Stimulated activated CD8-positive, alpha-beta memory T cell treated with anti-CD3 and anti-CD28 coated beads, Interleukin-7, amount 100 ng/mL, for 4 hours (primary cell): ENCODE measurements around the gene PLAA.
"Not testable (repeated sequence)": the region's sequence is repeated elsewhere in the genome, so short reads cannot be mapped to it uniquely, and the experiment has no call there.

ENCODE experiments used
- DNase-seq, 2 donors: peaks; one replicate each; pipeline ENCODE4 v3.0.0-alpha.2; 2020; ENCODE audit warnings: low read depth in 2 of 2

The PLAA gene

GRCh38 chr9:26935847-26936246 is 11.2 kb downstream of the PLAA start:
- no peak for DNase-seq

- no peak for DNase-seq
Observed at GRCh38 chr9:26928902-26929495, 18.0 kb downstream of the PLAA start.

DNA sequence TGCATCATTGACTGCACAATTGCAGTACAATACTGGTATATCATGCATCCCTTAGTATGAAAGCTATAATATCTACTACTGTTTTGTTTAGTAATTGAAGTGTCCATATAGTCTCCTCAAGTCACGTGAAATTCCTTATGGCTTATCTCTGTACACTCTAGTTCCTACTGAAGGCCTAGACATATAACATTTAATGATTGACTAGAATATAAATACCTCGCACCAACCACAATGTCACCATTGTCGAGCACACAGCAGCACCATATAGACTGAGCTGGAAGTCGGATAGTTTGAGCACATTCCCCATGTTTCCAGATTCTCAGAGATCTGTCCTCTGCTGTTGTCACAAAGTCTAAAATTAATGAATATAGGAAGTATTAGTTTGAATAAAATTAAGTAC is 21.4 kb downstream of the PLAA start:
- DNase-seq, result no peak

GRCh38 chr9:26919698-26920097 is 27.3 kb downstream of the PLAA start:
- no peak for DNase-seq

DNA sequence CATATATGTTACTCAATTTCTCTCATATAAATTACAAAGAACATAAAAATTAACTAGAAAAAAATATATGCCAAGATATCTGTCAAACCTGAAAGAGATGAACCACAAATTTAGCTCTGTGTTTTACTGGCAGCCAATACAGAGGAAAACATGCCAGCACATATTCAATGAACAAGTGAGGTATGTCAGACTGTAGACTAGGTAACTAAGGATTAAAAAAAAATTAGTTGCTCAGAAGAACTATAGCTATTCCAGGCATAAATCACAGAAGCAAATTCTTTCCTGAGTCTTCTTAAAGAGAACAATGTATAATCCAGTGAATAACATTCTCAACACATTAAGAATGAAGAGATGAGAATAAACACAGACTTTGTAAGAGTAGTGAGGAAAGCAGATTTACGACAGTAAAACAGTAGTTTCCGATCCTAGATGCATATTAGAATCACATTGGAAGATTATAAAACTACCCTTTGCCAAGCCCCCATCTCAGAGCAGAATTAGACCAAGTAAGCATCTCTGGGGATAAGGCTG is 33.8 kb downstream of the PLAA start:
- DNase-seq, result no peak

DNA sequence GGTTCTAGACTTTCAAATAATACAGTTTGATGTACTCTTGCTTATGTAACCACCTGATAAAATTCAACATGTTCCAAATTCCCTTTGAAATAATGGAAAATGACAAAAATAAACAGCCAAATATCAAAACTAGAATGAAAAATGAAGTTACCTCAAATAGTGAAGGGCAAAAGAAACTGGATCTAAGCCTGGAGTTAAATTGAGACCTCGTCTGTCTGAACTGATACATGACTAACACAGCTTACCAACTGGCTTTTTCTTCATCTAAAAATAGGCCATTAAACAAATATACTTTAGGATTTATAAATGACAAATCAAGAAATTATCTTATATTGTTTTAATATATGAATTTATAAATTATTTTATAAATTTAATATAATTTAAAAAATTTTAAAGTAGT is 42.4 kb downstream of the PLAA start:
- DNase-seq, result no peak

DNA sequence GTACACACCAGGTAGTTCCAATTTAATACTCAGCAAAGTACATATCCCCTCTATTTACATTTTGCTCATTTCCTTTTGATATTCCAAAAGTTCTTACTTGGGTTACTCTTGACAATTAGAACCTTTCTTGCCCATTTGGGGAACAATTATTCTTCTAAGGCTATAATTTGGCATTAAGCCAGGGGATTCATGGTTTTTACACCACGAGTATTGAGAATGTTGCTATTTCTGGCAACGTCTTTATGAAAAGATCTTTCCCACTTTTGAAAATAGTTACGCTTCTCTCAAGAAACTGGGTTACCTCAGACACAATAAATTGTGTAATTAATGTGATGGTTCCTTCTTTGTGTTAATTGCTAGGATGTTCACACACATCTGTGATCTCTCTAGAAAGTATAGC is 43.0 kb downstream of the PLAA start:
- no peak for DNase-seq

DNA sequence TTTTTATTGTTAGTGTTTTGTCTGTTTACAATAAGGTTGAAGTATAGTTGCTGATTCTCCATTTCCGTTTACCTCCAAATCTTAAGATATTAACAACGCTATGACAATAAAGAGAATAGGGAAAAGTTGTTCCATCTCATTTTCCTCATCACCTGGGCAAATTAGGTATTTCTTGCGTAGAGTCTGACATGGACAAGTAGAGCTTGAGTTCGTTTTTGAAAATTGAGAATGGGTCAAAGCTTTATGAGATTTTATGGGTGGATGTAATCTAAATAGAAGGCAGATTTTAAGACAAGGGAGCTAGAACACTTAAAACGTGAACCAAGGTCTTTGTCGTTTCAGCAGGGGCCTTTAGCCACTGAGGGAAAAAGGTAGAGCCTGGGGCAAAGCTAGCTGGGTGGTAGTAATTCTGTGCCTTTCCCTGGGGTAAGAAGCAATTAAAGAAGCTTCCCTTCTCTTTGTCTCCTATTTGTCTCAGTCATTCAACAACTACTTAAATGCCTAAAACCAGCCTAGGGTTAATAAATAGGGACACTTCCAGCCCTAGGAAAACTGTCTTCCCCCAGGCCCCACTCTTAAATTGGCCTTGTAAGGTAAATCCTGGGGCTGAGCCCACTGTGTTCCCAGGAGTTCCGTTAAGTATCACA is 53.9 kb downstream of the PLAA start:
- DNase-seq, result no peak

- DNase-seq, result peak; percentile 91 to 92
Observed at GRCh38 chr9:26892251-26893029, 54.6 kb downstream of the PLAA start, which contains the start of gene CAAP1. TSS of gene CAAP1 (minus strand) at chr9:26892802. CDS start at chr9:26892715, 87 bp downstream.

- no peak for DNase-seq
Observed at GRCh38 chr9:26891726-26892125, 55.3 kb downstream of the PLAA start.

- DNase-seq, result no peak
Observed at GRCh38 chr9:26888271-26888670, 58.8 kb downstream of the PLAA start.

GRCh38 chr9:26882154-26882553 is 64.9 kb downstream of the PLAA start:
- DNase-seq, result no peak

GRCh38 chr9:26880262-26880661 is 66.8 kb downstream of the PLAA start:
- no peak for DNase-seq

DNA sequence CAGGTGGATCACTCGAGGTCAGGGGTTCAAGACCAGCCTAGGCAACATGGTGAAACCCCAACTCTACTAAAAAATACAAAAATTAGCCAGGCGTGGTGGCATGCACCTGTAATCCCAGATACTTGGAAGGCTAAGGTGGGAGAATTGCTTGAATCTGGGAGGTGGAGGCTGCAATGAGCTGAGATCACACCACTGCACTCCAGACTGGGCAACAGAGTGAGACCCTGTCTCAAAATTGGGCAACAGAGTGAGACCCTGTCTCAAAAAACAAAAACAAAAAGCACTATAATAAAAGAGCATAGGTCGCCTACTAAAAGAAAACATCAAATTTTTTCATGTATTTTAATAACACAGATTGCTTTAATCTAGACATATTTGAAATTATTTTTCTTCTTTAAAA is 71.9 kb downstream of the PLAA start:
- not testable (repeated sequence) for DNase-seq

- no peak for DNase-seq
Observed at GRCh38 chr9:26870292-26870691, 76.8 kb downstream of the PLAA start.

DNA sequence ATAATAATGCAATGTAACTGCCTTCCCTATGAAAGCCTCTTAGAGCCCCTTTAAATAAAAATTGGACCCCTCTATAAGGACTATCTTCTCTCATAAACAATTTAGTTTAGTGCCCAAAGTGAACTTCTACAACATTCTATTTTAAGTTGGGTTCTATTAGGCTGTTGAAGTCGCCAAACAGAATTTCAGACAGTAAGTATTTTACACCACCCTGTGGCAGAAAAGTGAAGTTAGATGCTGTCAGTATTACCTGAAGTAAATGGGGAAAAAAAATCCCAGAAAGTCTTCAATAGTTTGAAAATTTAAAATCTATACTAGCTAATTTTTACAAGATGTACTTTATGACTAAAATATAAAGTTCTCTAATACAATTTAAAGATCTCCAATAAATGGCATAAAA is 84.0 kb downstream of the PLAA start:
- no peak for DNase-seq

- DNase-seq, result no peak
Observed at GRCh38 chr9:26856413-26857032, 90.5 kb downstream of the PLAA start.
